ENCODE measurements around the gene FAAP20.

DNA sequence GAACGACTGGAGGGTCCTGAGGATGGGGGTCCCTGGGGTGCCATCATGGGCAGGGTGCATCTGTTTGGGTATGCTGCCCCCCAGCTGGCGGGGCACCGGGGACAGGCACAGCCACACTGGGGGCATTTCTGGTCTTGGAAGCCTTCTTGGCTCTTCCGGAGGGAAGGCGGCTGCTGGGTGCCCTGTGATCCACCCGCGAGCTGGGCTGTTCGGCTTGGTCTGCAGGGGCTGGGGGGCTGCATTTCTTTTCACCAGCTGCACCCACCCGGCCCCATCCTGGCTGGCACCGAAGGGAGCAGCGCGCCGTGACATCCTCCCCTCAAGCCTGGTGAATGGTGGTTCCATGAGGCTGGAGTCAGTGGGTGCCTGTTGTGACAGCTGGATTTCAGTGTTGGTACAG is 12.2 kb downstream of the FAAP20 start:
- TF ChIP-seq, protein P1, sequence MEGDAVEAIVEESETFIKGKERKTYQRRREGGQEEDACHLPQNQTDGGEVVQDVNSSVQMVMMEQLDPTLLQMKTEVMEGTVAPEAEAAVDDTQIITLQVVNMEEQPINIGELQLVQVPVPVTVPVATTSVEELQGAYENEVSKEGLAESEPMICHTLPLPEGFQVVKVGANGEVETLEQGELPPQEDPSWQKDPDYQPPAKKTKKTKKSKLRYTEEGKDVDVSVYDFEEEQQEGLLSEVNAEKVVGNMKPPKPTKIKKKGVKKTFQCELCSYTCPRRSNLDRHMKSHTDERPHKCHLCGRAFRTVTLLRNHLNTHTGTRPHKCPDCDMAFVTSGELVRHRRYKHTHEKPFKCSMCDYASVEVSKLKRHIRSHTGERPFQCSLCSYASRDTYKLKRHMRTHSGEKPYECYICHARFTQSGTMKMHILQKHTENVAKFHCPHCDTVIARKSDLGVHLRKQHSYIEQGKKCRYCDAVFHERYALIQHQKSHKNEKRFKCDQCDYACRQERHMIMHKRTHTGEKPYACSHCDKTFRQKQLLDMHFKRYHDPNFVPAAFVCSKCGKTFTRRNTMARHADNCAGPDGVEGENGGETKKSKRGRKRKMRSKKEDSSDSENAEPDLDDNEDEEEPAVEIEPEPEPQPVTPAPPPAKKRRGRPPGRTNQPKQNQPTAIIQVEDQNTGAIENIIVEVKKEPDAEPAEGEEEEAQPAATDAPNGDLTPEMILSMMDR (IDR thresholded peaks at IDR 0.05; ENCODE audit: borderline replicate concordance, extremely low read depth, low read length, poor library complexity, severe bottlenecking): no peak
- TF ChIP-seq EZH2 (IDR thresholded peaks at IDR 0.05; ENCODE audit: borderline replicate concordance, low read depth, low read length, severe bottlenecking): no peak

Data from DND-41 (cell line).